Activated T-cell treated with anti-CD3 and anti-CD28 coated beads, Interleukin-2, amount 50 U/mL, for 72 hours (primary cell): Measurements from ENCODE around the gene RGP1. TPM values are rescaled to one million over a fixed set of nuclear protein-coding genes. Genes with fewer than 3 reads are reported as not detected.

Experiments used
- ATAC-seq, 2 donors: fragments of 150-1000 bp; cut with Tn5 transposase; replicated peaks in 1 of 2; 2 replicates each; pipeline ENCODE4 v1.10.0; 2021; ENCODE audit warnings: moderate library complexity in 2 of 2, mild to moderate bottlenecking in 1 of 2
- DNase-seq, 2 donors: peaks; one replicate each; pipeline ENCODE4 v3.0.0; 2021 to 2022; ENCODE audit warnings: mixed read lengths in 1 of 2
- H3K27ac Mint-ChIP-seq: one replicate; pipeline ENCODE4 v1.8.0; 2022; ENCODE audit warnings: mild to moderate bottlenecking, moderate library complexity, mixed read lengths
- H3K27me3 Mint-ChIP-seq: one replicate; pipeline ENCODE4 v1.8.0; 2022; ENCODE audit warnings: low read depth, mixed read lengths
- H3K36me3 Mint-ChIP-seq, 2 donors: one replicate each; pipeline ENCODE4 v1.8.0; 2022; ENCODE audit warnings: mixed read lengths in 2 of 2, mild to moderate bottlenecking in 1 of 2; ENCODE audit not compliant: insufficient read depth in 2 of 2
- H3K4me1 Mint-ChIP-seq: one replicate; pipeline ENCODE4 v1.8.0; 2022; ENCODE audit warnings: low read depth, mixed read lengths
- H3K4me3 Mint-ChIP-seq, 2 donors: one replicate each; pipeline ENCODE4 v1.8.0; 2022; ENCODE audit warnings: mild to moderate bottlenecking in 2 of 2, mixed read lengths in 2 of 2, moderate library complexity in 2 of 2
- H3K9me3 Mint-ChIP-seq, 2 donors: one replicate each; pipeline ENCODE4 v1.8.0; 2022; ENCODE audit warnings: mixed read lengths in 2 of 2
- total RNA-seq, 2 donors: library from RNA; stranded (reverse); gene quantifications; one replicate each; pipeline ENCODE4 v1.2.3, GENCODE V29; 2022

The RGP1 gene
- total RNA-seq, 2 donors from 2014 or later, result 32.5 TPM

DNA sequence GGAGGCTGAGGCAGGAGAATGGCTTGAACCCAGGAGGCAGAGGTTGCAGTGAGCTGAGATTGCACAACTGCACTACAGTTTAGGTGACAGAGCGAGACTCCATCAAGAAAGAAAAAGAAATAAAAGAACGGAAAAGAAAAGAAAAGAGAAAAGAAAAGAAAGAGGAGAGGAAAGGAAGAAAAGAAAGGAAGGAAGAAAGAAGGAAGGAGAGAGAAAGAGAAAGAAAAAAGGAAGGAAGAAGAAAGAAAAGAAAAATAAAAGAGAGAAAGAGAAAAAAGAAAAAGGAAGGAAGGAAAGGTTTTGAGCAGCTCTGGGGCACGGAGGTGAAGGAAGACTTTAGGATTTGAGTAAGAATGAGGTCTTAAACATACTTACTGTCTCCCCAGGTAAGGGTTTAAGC lies 35.5 kb upstream of the RGP1 start:
- H3K9me3 Mint-ChIP-seq, result no peaks in the 10 kb centered on the region
- peaks cover 17 to 25% of the 10 kb centered on the region in 2 donors for H3K36me3 Mint-ChIP-seq
- DNase-seq (no peak), ATAC-seq (no peak)
- no peak overlapping the region for H3K4me3 Mint-ChIP-seq
- no peaks in the 10 kb centered on the region for H3K27me3 Mint-ChIP-seq
- peak overlapping the region; percentile 74 for H3K27ac Mint-ChIP-seq
- peaks cover 9% of the 10 kb centered on the region for H3K4me1 Mint-ChIP-seq

DNA sequence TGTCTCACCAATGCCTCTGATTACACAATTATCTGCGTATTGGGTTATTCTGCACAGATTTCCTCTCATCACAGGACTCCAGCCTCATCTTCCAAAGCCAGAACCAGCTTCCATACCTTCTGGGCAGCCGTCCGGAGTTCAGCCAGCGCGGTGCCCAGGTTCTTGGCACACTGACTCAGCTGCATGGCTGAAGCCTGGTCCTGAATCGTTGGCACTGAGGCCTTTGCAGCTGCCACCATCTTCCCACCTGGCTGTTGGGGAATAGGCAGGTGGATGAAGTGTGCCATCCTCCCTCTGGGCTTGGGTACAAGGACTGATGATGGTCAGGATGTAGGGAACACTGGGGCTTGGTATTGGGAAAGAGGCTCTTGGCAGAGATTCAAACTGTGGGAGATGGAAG lies 35.0 kb upstream of the RGP1 start:
- peaks cover 15 to 23% of the 10 kb centered on the region in 2 donors for H3K36me3 Mint-ChIP-seq
- ATAC-seq, result no peak
- no peaks in the 10 kb centered on the region for H3K27me3 Mint-ChIP-seq
- H3K27ac Mint-ChIP-seq, result no peak overlapping the region
- no peak for DNase-seq
- no peak overlapping the region for H3K4me3 Mint-ChIP-seq
- H3K9me3 Mint-ChIP-seq, result no peaks in the 10 kb centered on the region
- H3K4me1 Mint-ChIP-seq, result peaks cover 9% of the 10 kb centered on the region

DNA sequence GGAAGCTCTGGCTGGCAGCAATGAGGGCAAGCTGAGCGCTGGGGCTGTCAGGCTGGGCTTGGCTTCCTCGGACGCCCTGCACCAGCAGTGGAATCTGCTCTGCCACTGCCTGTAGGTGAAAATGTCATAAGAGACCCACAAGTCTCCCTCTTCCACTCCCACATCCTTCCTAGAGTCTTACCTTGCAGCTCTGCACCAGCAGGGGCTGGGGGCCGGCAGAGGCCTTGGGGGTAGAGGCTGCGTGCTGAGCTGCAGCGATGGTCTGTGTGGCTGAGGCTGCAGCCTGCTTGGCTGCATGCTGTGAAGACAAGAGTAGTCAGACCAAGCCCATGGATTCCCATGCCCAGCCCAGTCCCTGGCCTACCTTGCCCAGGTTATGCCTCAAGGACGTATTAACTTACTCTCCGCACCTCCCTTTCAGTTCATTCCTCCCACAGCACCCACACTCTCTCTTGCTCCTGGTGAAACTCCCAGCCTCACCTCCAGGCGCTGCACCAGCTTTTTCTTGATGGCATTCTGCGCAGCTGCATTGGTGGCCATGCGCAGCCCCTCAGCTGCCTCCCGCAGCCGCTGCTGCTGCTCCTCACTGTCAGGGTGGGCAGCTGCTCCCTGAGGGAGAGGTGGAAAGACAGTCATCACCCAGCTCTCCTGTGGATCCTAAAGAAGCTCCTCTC lies 34.4 kb upstream of the RGP1 start:
- DNase-seq, result no peak
- Mint-ChIP-seq H3K9me3 (no peaks in the 10 kb centered on the region), H3K36me3 (peaks cover 21 to 25% of the 10 kb centered on the region in 2 donors), H3K27me3 (no peaks in the 10 kb centered on the region), H3K4me1 (peaks cover 9% of the 10 kb centered on the region), H3K27ac (no peak overlapping the region), H3K4me3 (no peak overlapping the region)
- ATAC-seq, result no peak

DNA sequence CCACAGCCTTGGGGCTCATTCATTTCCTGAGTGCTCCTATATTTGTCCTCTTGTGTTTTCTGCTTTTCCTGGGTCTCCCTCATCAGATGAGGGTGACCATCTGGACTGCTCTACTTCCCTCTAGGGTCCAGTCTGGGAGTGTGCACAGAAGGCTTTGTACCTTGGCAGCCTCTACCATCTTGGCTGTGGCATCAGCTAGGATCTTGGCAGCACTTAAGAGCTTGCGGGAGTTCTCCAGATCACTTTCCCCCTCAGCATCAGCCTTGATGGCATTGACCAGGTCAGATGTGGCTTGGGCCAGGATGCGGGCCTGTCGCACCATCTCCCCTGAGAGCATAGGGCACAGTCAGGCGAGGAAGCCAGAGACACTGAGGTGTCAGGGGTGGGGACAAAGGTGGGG lies 32.9 kb upstream of the RGP1 start:
- Mint-ChIP-seq H3K9me3 (no peaks in the 10 kb centered on the region), H3K27me3 (no peaks in the 10 kb centered on the region), H3K27ac (no peak overlapping the region), H3K36me3 (peaks cover 17 to 21% of the 10 kb centered on the region in 2 donors), H3K4me1 (peaks cover 9% of the 10 kb centered on the region), H3K4me3 (no peak overlapping the region)
- no peak for DNase-seq
- no peak for ATAC-seq

- peaks cover 26 to 29% of the 10 kb centered on the region in 2 donors for H3K36me3 Mint-ChIP-seq
- DNase-seq, result no peak
- H3K9me3 Mint-ChIP-seq, result no peaks in the 10 kb centered on the region
- H3K4me1 Mint-ChIP-seq, result peaks cover under 1% of the 10 kb centered on the region
- H3K4me3 Mint-ChIP-seq, result no peak overlapping the region
- no peaks in the 10 kb centered on the region for H3K27me3 Mint-ChIP-seq
- no peak for ATAC-seq
- H3K27ac Mint-ChIP-seq, result no peak overlapping the region
Measured at GRCh38 chr9:35717132-35717870, 31.8 kb upstream of the RGP1 start.

DNA sequence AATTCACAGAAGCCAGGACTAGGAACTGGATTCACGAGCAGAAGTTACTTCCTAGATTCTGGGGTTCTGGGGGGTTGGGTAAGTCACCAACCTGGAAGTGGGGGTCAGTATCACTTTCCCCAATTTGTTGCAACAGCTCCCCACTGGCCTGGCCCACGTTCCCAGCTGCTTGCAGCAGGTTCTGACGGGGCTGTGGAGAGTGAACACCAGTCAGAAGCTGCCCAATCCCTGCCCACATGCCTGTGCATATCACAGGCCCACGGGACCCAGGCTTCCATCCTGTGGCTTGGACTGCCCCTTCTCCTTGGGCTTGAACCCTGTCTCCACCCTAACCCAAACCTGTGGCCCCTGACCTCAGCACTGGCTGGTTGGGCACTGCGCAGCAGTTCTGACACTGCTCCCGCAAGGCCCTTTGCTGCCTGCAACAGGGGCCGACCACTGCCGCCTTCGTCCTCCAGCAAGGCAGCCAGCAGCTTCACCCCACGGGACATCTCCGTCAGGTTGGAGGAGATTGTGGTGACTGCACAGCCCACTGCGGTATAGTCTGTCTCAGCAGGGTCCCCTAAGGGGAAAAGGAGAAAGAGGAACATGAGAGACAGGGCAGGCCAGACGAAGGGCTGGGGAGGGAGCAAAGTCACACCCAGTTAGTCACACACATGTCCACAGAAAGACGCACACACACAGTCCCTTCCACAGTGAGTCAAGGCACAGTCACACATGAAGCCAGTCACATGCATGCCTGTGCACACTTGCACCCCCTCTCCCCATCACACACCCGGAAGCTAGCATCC lies 30.2 kb upstream of the RGP1 start:
- no peaks in the 10 kb centered on the region for H3K4me1 Mint-ChIP-seq
- ATAC-seq (no peak), DNase-seq (no peak)
- H3K27ac Mint-ChIP-seq, result no peak overlapping the region
- no peaks in the 10 kb centered on the region for H3K9me3 Mint-ChIP-seq
- peaks cover 23 to 31% of the 10 kb centered on the region in 2 donors for H3K36me3 Mint-ChIP-seq
- no peaks in the 10 kb centered on the region for H3K27me3 Mint-ChIP-seq
- no peak overlapping the region for H3K4me3 Mint-ChIP-seq

- no peak for DNase-seq
- H3K27ac Mint-ChIP-seq, result no peak overlapping the region
- no peaks in the 10 kb centered on the region for H3K9me3 Mint-ChIP-seq
Measured at GRCh38 chr9:35719546-35719945, 29.5 kb upstream of the RGP1 start.

DNA sequence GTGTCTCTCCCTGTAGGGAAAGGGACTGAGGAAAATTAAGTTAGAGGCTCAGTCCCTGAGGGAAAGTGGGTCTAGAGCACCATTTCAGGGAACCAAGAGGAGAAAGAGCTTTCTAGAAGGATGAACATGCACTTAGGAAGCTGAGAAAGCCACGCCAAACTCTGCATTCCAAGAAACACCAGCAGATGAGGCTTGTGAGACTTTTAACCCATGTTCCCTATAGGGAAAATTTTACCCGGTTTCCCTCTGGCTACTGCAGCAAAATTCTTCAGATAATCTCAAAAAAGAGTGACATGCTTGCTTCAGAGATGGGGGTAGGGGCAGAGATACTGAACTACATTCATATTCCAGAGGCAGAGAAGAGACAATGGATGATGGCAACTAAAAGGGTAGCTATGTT lies 25.7 kb upstream of the RGP1 start:
- DNase-seq (no peak), ATAC-seq (no peak)
- Mint-ChIP-seq H3K4me1 (peaks cover 9% of the 10 kb centered on the region), H3K27ac (peak overlapping the region; percentile 65), H3K4me3 (no peak overlapping the region), H3K9me3 (no peaks in the 10 kb centered on the region), H3K36me3 (peaks cover 25 to 28% of the 10 kb centered on the region in 2 donors), H3K27me3 (no peaks in the 10 kb centered on the region)

More at GRCh38 chr9:35719546-35719945, 29.5 kb upstream of the RGP1 start:
- peaks cover 23 to 34% of the 10 kb centered on the region in 2 donors for H3K36me3 Mint-ChIP-seq
- no peak overlapping the region for H3K4me3 Mint-ChIP-seq
- H3K27me3 Mint-ChIP-seq, result no peaks in the 10 kb centered on the region
- no peak for ATAC-seq
- peaks cover 3% of the 10 kb centered on the region for H3K4me1 Mint-ChIP-seq

- H3K9me3 Mint-ChIP-seq, result no peaks in the 10 kb centered on the region
- DNase-seq, result no peak
- peaks cover 9% of the 10 kb centered on the region for H3K4me1 Mint-ChIP-seq
- no peak for ATAC-seq
- H3K36me3 Mint-ChIP-seq, result peaks cover 24 to 28% of the 10 kb centered on the region in 2 donors
- no peaks in the 10 kb centered on the region for H3K27me3 Mint-ChIP-seq
- no peak overlapping the region for H3K27ac Mint-ChIP-seq
- H3K4me3 Mint-ChIP-seq, result no peak overlapping the region
Measured at GRCh38 chr9:35723908-35724307, 25.2 kb upstream of the RGP1 start.

- peaks cover 9% of the 10 kb centered on the region for H3K4me1 Mint-ChIP-seq
- ATAC-seq, result no peak
- H3K36me3 Mint-ChIP-seq, result peaks cover 19 to 25% of the 10 kb centered on the region in 2 donors
- DNase-seq, result no peak
- no peaks in the 10 kb centered on the region for H3K9me3 Mint-ChIP-seq
- H3K27ac Mint-ChIP-seq, result no peak overlapping the region
- no peak overlapping the region for H3K4me3 Mint-ChIP-seq
- H3K27me3 Mint-ChIP-seq, result no peaks in the 10 kb centered on the region
Measured at GRCh38 chr9:35725362-35725761, 23.7 kb upstream of the RGP1 start.

- no peaks in the 10 kb centered on the region for H3K27me3 Mint-ChIP-seq
- no peaks in the 10 kb centered on the region for H3K9me3 Mint-ChIP-seq
- H3K4me3 Mint-ChIP-seq, result no peak overlapping the region
- peak overlapping the region; percentile 85 for H3K27ac Mint-ChIP-seq
- DNase-seq (peak; percentile 34 to 35), ATAC-seq (no peak)
- H3K36me3 Mint-ChIP-seq, result peaks cover 18 to 20% of the 10 kb centered on the region in 2 donors
- H3K4me1 Mint-ChIP-seq, result peaks cover 9% of the 10 kb centered on the region
Measured at GRCh38 chr9:35726931-35727330, 22.2 kb upstream of the RGP1 start.

DNA sequence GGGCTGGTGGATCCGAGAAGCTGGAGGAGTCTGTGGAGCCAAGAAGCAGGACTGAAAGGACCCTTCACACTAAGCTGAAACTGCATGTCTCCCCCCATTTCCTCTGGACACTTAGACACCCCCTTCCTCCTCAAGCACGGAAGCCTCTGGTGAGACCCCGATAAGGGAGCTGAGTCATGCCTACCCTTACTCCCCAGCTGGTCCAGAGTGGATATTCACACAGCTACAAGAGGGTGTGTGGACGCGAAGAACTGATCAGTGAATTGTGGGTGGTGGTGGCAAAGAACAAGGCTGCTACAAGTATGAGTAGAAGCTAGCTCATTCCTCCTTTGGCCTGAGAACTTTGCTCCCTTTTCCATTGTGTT lies 21.4 kb upstream of the RGP1 start:
- ATAC-seq, result no peak
- no peaks in the 10 kb centered on the region for H3K9me3 Mint-ChIP-seq
- no peak for DNase-seq
- no peaks in the 10 kb centered on the region for H3K27me3 Mint-ChIP-seq
- peaks cover 9% of the 10 kb centered on the region for H3K4me1 Mint-ChIP-seq
- no peak overlapping the region for H3K27ac Mint-ChIP-seq
- H3K4me3 Mint-ChIP-seq, result no peak overlapping the region
- H3K36me3 Mint-ChIP-seq, result peaks cover 15% of the 10 kb centered on the region in 2 donors
